Measurements from ENCODE around the gene EIF4G1. TPM values are rescaled to one million over a fixed set of nuclear protein-coding genes. Genes with fewer than 3 reads are reported as not detected.

Gene EIF4G1
- total RNA-seq, 8 experiments from 2014 or later: 103 to 454 (median 182) TPM

DNA sequence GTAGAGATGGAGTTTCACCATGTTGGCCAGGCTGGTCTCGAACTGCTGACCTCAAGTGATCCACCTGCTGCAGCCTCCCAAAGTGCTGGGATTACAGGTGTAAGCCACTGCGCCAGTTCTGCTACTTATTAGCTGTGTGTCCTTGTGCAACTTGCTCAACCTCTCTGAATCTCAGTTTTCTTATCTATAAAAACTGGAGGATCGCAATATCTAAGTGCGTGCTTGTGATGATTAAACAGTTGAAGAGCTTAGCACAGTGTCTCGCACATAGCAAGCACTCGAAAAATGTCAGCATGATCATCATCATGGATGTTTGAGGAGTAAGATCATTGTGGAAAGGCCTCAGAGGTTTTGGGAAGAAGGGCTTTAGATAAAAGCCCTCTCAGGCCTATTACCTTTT, 36.2 kb downstream of the EIF4G1 start:
- in situ Hi-C loops (cut with MboI; ENCODE audit: low pct_unique_long_range_greater_than_20kb in 2 of 9, low sequenced_read_pairs in 9 of 9, unreplicated experiment in 9 of 9): loop anchor here in 5 of 9 experiments (25.0 kb wide), 3 partner anchors 187 to 437 kb away; no protein-coding TSS in a partner anchor
- H3K27ac ChIP-seq: no peak overlapping the region
- H3K4me1 ChIP-seq (replicated peaks in 1 of 2): peaks cover 3 to 7% of the 10 kb centered on the region in 2 donors
- no peak for ATAC-seq (replicated peaks in 6 of 8)
- H3K4me3 ChIP-seq: no peak overlapping the region
- 87 to 100% (median 100%) methylated on average over 2 to 4 of the region's 6 CpGs; no CpG with 5 or more reads in 3 of the 10 experiments for WGBS, 10 experiments

GRCh38 chr3:184351511-184352148, 37.2 kb downstream of the EIF4G1 start:
- Histone ChIP-seq H3K4me3 (no peak overlapping the region), H3K4me1 (replicated peaks in 1 of 2) (no peaks in the 10 kb centered on the region), H3K27ac (no peak overlapping the region)
- peak in 2 of 8 experiments; percentile 12 to 56 for ATAC-seq (replicated peaks in 6 of 8)
- 47 to 83% (median 51%) methylated on average over 1 to 7 of the region's 9 CpGs; no CpG with 5 or more reads in 3 of the 10 experiments for WGBS, 10 experiments
- in situ Hi-C loops (cut with MboI; ENCODE audit: low pct_unique_long_range_greater_than_20kb in 2 of 9, low sequenced_read_pairs in 9 of 9, unreplicated experiment in 9 of 9): loop anchor here in 5 of 9 experiments (25.0 kb wide), 3 partner anchors 186 to 436 kb away; no protein-coding TSS in a partner anchor

DNA sequence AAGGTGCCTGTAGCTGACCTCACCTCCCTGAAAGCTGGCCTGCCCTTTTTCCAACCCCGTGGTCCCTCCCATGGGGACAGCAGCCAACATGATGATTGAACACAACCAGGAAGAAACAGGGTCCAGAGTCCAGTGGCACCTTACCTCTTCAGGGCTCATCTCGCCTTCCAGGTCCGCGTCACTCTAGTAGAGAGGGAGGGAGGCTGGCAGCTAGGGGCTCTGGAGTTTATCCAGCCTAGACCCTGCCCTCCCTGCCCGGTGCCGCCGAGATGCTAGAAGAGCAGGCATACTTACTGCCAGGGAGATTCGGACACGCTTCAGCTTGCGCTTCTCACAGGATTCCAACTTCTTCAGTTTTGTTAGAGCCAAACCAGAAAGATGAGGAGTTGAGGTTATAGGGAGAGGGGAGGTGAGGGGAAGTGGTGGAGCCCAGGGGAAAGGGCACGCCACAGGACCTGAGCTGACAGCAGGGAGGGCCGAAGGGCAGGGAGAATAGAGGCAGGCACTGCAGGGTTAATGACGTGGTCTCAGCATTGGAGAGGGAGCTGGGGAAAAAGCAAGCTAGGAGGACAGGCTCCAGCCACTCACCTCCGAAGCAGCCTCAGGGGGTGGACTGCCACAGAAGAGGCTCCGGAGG, 37.9 kb downstream of the EIF4G1 start:
- Histone ChIP-seq H3K4me1 (replicated peaks in 1 of 2) (no peaks in the 10 kb centered on the region), H3K27ac (no peak overlapping the region), H3K4me3 (no peak overlapping the region)
- 0 to 100% (median 91%) methylated on average over 1 to 6 of the region's 15 CpGs; no CpG with 5 or more reads in 2 of the 10 experiments for WGBS, 10 experiments
- ATAC-seq (replicated peaks in 6 of 8): peak in 2 of 8 experiments; percentile 4 to 16
- in situ Hi-C loops (cut with MboI; ENCODE audit: low pct_unique_long_range_greater_than_20kb in 2 of 9, low sequenced_read_pairs in 9 of 9, unreplicated experiment in 9 of 9): loop anchor here in 5 of 9 experiments (25.0 kb wide), 3 partner anchors 185 to 435 kb away; no protein-coding TSS in a partner anchor

- H3K4me1 ChIP-seq (replicated peaks in 1 of 2): no peaks in the 10 kb centered on the region
- H3K27ac ChIP-seq: no peak overlapping the region
- peak in 1 of 8 experiments; percentile 7 for ATAC-seq (replicated peaks in 6 of 8)
- 60 to 95% (median 86%) methylated on average over 1 to 4 of the region's 11 CpGs; no CpG with 5 or more reads in 5 of the 10 experiments for WGBS, 10 experiments
- in situ Hi-C loops (cut with MboI; ENCODE audit: low pct_unique_long_range_greater_than_20kb in 2 of 9, low sequenced_read_pairs in 9 of 9, unreplicated experiment in 9 of 9): loop anchor here in 5 of 9 experiments (25.0 kb wide), 3 partner anchors 184 to 434 kb away; no protein-coding TSS in a partner anchor
- H3K4me3 ChIP-seq: no peak overlapping the region
These were observed 38.6 kb downstream of the EIF4G1 start for GRCh38 chr3:184352897-184353545.

GRCh38 chr3:184353546-184353941, 39.1 kb downstream of the EIF4G1 start:
- in situ Hi-C loops (cut with MboI; ENCODE audit: low pct_unique_long_range_greater_than_20kb in 2 of 9, low sequenced_read_pairs in 9 of 9, unreplicated experiment in 9 of 9): loop anchor here in 5 of 9 experiments (25.0 kb wide), 3 partner anchors 184 to 434 kb away; no protein-coding TSS in a partner anchor
- peak in 1 of 8 experiments; percentile 14 for ATAC-seq (replicated peaks in 6 of 8)

DNA sequence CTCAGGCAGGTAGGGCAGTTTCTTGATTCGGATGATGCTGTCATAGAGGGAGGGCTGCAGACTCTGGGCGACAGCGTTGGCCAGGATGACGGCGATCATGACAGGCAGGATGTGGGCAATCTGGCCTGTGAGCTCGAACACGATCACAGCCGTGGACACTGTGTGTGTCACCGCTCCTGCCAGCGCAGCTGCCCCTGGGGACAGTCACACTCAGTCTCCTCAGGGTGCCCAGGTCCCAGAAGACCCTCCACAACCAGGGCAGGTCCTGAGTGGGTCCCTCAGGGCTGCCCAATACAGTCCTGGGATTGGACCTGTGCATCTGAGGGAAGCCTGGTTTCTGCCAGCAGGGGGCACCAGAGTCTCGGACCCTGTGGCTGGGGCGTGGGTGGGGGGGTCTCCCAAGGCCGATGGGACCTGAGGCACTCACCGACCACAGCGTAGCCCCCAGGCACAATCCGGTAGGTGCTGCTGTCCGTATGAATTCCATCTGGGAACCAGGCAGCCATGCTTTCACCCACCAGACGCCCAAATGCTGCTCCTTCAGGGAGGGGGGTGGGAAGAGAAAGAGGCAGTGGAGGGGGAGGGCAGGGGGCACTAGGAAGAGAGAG, 39.8 kb downstream of the EIF4G1 start:
- ATAC-seq (replicated peaks in 6 of 8): peak; percentile 42 to 92 (median 60)
- in situ Hi-C loops (cut with MboI; ENCODE audit: low pct_unique_long_range_greater_than_20kb in 2 of 9, low sequenced_read_pairs in 9 of 9, unreplicated experiment in 9 of 9): loop anchor here in 5 of 9 experiments (25.0 kb wide), 3 partner anchors 183 to 433 kb away; no protein-coding TSS in a partner anchor
- Histone ChIP-seq H3K27ac (peak overlapping the region in 1 of 2 donors; percentile 27), H3K4me3 (no peak overlapping the region), H3K4me1 (replicated peaks in 1 of 2) (peaks cover 2 to 5% of the 10 kb centered on the region in 2 donors)
- WGBS, 10 experiments: 0 to 100% (median 75%) methylated on average over 1 to 9 of the region's 18 CpGs; no CpG with 5 or more reads in 5 of the 10 experiments

More at GRCh38 chr3:184353546-184353941, 39.1 kb downstream of the EIF4G1 start:
- H3K4me1 ChIP-seq (replicated peaks in 1 of 2): no peaks in the 10 kb centered on the region
- no peak overlapping the region for H3K4me3 ChIP-seq
- no peak overlapping the region for H3K27ac ChIP-seq
- 92 to 100% (median 100%) methylated on average over 1 to 5 of the region's 11 CpGs; no CpG with 5 or more reads in 6 of the 10 experiments for WGBS, 10 experiments

DNA sequence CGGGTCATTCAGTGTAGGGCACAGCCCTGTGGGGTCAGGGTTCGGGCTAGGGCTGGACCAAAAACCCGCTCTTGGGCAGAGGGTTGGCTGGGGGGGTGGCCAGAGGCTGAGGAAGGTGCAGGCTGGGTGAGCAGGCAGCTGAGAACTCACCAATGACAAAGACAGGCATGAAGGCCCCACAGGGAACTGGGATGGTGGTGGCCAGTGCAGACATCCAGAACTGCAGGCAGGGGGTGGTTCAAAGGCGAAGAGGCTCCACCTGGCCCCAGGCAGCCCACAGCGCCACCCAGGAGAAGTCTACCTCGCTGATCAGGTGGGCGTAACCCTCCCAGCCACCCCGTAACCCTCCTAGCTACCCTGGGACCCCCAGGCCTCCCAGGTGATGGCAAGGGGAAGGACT, 40.3 kb downstream of the EIF4G1 start:
- peaks cover 7 to 10% of the 10 kb centered on the region in 2 donors for H3K4me1 ChIP-seq (replicated peaks in 1 of 2)
- H3K4me3 ChIP-seq: no peak overlapping the region
- ATAC-seq (replicated peaks in 6 of 8): peak in 6 of 8 experiments; percentile 4 to 21 (median 10)
- H3K27ac ChIP-seq: peak overlapping the region in 1 of 2 donors; percentile 27
- 90 to 100% (median 97%) methylated on average over 1 to 3 of the region's 8 CpGs; no CpG with 5 or more reads in 6 of the 10 experiments for WGBS, 10 experiments
- in situ Hi-C loops (cut with MboI; ENCODE audit: low pct_unique_long_range_greater_than_20kb in 2 of 9, low sequenced_read_pairs in 9 of 9, unreplicated experiment in 9 of 9): loop anchor here in 5 of 9 experiments (25.0 kb wide), 3 partner anchors 183 to 433 kb away; no protein-coding TSS in a partner anchor

DNA sequence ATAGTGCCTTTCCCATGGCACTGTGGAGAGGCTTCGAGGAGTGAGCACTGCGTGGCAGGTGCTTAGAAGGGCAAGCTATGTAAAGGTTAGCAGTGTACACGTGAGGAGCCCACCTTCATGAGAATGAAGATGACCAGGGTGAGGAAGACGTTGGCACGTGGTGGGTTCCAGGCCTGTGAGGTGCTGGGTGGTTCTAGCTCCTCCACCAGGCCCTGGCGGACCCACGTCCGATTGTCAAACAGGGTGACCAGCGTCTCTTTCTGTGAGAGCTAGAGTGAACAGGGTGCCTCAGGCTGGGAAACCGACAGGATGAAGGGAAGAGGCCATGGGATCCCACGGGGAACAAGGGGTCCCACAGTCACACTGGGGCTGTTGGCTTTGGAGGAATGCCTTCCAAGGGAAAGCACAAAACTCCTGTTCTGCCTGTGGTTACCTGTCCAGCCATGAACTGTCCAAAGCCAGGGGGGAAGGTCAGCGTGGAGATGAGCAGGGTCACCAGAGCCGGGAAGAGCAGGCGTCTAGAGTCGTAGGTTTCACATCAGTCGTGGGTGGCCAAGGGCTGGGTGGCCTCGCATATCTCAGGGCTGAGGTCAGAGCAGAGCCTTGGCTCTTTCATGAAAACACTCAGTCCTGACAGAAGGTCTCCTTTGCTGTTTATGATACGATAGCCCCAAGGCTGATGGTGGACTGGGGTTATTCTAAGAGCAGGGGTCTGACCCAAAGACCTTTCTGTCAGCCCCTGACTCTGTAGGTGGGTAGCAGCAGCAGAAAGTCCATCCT, 41.0 kb downstream of the EIF4G1 start:
- 75 to 100% (median 94%) methylated on average over 1 to 4 of the region's 18 CpGs; no CpG with 5 or more reads in 4 of the 10 experiments for WGBS, 10 experiments
- peak in 1 of 8 experiments; percentile 6 for ATAC-seq (replicated peaks in 6 of 8)

DNA sequence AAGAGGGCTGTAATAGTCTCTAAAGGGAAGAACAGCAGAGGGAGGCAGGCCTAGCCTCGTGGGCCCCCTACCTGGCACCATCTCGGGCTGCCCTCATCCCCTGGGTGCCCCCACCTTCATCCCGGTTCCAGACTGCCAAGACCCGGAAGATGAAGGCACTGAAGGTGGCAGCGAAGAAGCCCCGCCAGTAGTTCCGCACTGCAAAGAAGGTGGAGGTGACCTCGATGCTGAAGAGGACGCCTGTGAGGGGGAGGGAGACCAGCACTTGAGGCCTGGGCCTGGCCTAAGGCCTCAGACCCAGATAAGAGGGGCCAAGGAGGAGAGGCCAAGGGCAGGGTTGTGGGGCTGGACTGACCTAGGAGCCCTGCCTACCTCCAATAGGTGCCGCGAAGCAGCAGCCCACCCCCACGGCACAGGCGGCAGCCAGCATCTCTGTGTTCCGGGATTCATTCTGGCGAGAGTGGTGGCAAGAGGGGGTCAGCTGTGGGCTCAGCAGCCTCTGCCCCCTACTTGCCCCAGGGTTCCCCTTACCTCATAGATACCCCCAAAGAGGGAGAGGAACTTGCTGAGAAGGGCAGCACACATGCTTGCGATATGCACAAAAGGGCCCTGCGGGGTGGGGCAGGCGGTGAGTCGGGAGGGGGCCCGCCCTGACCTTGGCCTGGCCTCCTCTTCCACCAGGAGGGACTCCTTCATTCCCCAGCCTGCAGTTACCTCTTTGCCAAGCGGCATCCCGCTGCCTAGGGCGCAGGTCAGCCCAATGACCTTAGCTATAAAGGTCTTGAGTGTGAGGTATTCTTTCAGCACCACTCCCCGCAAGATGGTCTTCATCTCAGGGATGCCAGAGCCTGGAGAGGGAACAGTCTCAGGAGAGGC, 43.1 kb downstream of the EIF4G1 start:
- ATAC-seq (replicated peaks in 6 of 8): no peak
- WGBS, 10 experiments: 90 to 100% (median 90%) methylated on average over 2 to 4 of the region's 24 CpGs; no CpG with 5 or more reads in 3 of the 10 experiments
- in situ Hi-C loops (cut with MboI; ENCODE audit: low pct_unique_long_range_greater_than_20kb in 2 of 9, low sequenced_read_pairs in 9 of 9, unreplicated experiment in 9 of 9): loop anchor here in 5 of 9 experiments (25.0 kb wide), 3 partner anchors 180 to 430 kb away; no protein-coding TSS in a partner anchor

More for the DNA sequence above, 41.0 kb downstream of the EIF4G1 start:
- H3K4me3 ChIP-seq: no peak overlapping the region
- H3K27ac ChIP-seq: no peak overlapping the region
- H3K4me1 ChIP-seq (replicated peaks in 1 of 2): peaks cover 14 to 17% of the 10 kb centered on the region in 2 donors
- in situ Hi-C loops (cut with MboI; ENCODE audit: low pct_unique_long_range_greater_than_20kb in 2 of 9, low sequenced_read_pairs in 9 of 9, unreplicated experiment in 9 of 9): loop anchor here in 5 of 9 experiments (25.0 kb wide), 3 partner anchors 182 to 432 kb away; no protein-coding TSS in a partner anchor

DNA sequence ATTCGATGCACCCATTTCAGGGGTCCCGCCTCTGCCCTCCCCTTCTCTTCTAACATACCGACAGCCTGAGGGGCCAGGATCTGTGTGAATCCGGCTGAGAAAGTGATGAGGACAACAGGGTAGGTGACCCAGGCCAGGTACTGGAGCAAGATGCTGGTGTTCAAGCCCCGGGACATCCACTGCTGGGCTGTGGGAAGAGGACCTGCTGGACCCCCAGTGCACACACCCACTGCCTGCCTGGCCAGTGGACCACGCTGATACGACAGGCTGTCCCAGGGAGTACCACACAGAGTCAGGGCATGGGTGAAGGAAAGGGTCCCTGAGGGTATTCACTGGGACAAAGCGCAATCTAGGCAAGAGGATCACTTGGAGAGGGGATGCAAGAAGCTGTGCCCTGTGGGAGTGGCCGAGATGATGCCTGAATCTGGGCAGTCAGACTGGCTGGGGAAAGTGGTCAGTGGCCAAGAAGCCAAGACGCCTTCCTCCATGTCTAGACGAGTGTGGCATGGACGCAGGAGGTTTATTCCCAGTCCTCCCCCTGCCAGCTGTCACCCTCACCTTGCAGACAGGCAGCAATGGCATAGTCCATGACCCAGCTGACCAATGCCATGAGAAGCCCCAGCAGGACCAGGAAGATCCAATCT, 43.8 kb downstream of the EIF4G1 start:
- ATAC-seq (replicated peaks in 6 of 8): no peak
- in situ Hi-C loops (cut with MboI; ENCODE audit: low pct_unique_long_range_greater_than_20kb in 2 of 9, low sequenced_read_pairs in 9 of 9, unreplicated experiment in 9 of 9): loop anchor here in 5 of 9 experiments (25.0 kb wide), 3 partner anchors 179 to 429 kb away; no protein-coding TSS in a partner anchor
- Histone ChIP-seq H3K4me1 (replicated peaks in 1 of 2) (peaks cover 14 to 20% of the 10 kb centered on the region in 2 donors), H3K27ac (no peak overlapping the region), H3K4me3 (no peak overlapping the region)
- 80 to 100% (median 97%) methylated on average over 2 to 5 of the region's 12 CpGs; no CpG with 5 or more reads in 4 of the 10 experiments for WGBS, 10 experiments

More for the DNA sequence above, 43.1 kb downstream of the EIF4G1 start:
- peaks cover 14 to 20% of the 10 kb centered on the region in 2 donors for H3K4me1 ChIP-seq (replicated peaks in 1 of 2)
- H3K27ac ChIP-seq: no peak overlapping the region
- no peak overlapping the region for H3K4me3 ChIP-seq
